K562 (cell line): Measurements from ENCODE around the gene C10orf105. TPM values are rescaled to one million over a fixed set of nuclear protein-coding genes. Genes with fewer than 3 reads are reported as not detected.

ENCODE experiments used
- CCNT2 ChIP-seq: IDR thresholded peaks from 2 replicates; pipeline ENCODE4 v1.6.1; 2011; ENCODE audit warnings: borderline replicate concordance, low read depth, mild to moderate bottlenecking, moderate library complexity, mixed read lengths, low read length; ENCODE audit not compliant: insufficient read length; ENCODE audit errors: extremely low read depth
- FOXK2 ChIP-seq, 2 experiments: fragments of 450-650 bp; IDR thresholded peaks in 1 of 2; conservative IDR thresholded peaks in 1 of 2; 2 replicates each; pipeline ENCODE4 v1.6.1; 2016; ENCODE audit warnings: low read depth in 2 of 2, mild to moderate bottlenecking in 1 of 2
- KAT7 ChIP-seq: sonication (generic); formaldehyde crosslinking; IDR thresholded peaks from 2 replicates; pipeline ENCODE4 v1.8.0; 2022; ENCODE audit warnings: missing genetic modification reagents, mild to moderate bottlenecking, borderline replicate concordance
- PRMT5 ChIP-seq: sonication (generic); formaldehyde crosslinking; IDR thresholded peaks from 2 replicates; pipeline ENCODE4 v1.5.0; 2020; ENCODE audit warnings: missing genetic modification reagents
- STAG1 ChIP-seq: sonication (generic); formaldehyde crosslinking; IDR thresholded peaks from 2 replicates; pipeline ENCODE4 v1.5.0; 2020; ENCODE audit warnings: missing genetic modification reagents, borderline replicate concordance
- TBP ChIP-seq: optimal IDR thresholded peaks from 2 replicates; pipeline ENCODE3; 2011; ENCODE audit warnings: low read depth, low read length, improper control_type of control experiment
- TOE1 ChIP-seq, 2 experiments: fragments of 450-650 bp in 1 of 2; sonication (generic) in 1 of 2; formaldehyde crosslinking in 1 of 2; IDR thresholded peaks; 2 replicates each; pipeline versions ENCODE4 v1.7.1 to v1.8.0; 2016 to 2022; ENCODE audit warnings: borderline replicate concordance in 2 of 2, mild to moderate bottlenecking in 2 of 2, antibody characterized with exemption in 1 of 2, inconsistent platforms in 1 of 2, low read depth in 1 of 2, missing genetic modification reagents in 1 of 2, moderate library complexity in 1 of 2
- ZBTB7A ChIP-seq: IDR thresholded peaks from 2 replicates; pipeline ENCODE4 v1.6.1; 2011; ENCODE audit warnings: low read depth, mild to moderate bottlenecking, low read length, moderate library complexity, borderline replicate concordance; ENCODE audit not compliant: control insufficient read depth
- ZNF124 ChIP-seq: sonication (generic); formaldehyde crosslinking; IDR thresholded peaks from 2 replicates; pipeline ENCODE4 v1.8.1; 2022; ENCODE audit warnings: missing genetic modification reagents
- ZNF165 ChIP-seq: fragments of 250-450 bp; sonication (Bioruptor Pico); IDR thresholded peaks from 2 replicates; pipeline ENCODE4 v1.4.0; 2020; ENCODE audit warnings: borderline replicate concordance
- ZNF212 ChIP-seq: fragments of 450-650 bp; formaldehyde crosslinking; IDR thresholded peaks from 2 replicates; pipeline ENCODE4 v1.4.0; 2020; ENCODE audit warnings: mild to moderate bottlenecking
- polyA plus RNA-seq, 8 experiments: library from polyadenylated mRNA; depleted of rRNA in 4 of 8; stranded (reverse) in 5 of 8; unstranded in 3 of 8; fragments of >200 nt; fragmentation: Nextera tagmentation in 2 of 8; fragmentation: Illumina TruSeq in 1 of 8; extraction: Ambion mirVana in 2 of 8; extraction: Trizol in 1 of 8; gene quantifications; 2 replicates each; pipeline versions ENCODE4 v1.2.1 to v1.2.3, GENCODE V29; 2011 to 2014; ENCODE audit warnings: inconsistent platforms in 1 of 8, missing spikeins in 1 of 8
- total RNA-seq, 7 experiments: library from RNA; depleted of rRNA in 6 of 7; stranded (reverse); fragments of >200 nt in 6 of 7; fragmentation: Illumina TruSeq in 2 of 7; extraction: Trizol in 2 of 7; gene quantifications; 2 replicates each; pipeline versions ENCODE4 v1.2.1 to v1.2.3, GENCODE V29; 2011 to 2021; ENCODE audit warnings: low replicate concordance in 1 of 7
- TF ChIP-seq, protein P1 (sequence below): fragments of 450-650 bp; IDR thresholded peaks from 2 replicates; pipeline ENCODE4 v1.6.1; 2016; ENCODE audit warnings: borderline replicate concordance
- TF ChIP-seq, protein P2 (sequence below): fragments of 450-650 bp; IDR thresholded peaks from 2 replicates; pipeline ENCODE4 v1.6.1; 2016; ENCODE audit warnings: low read depth, mild to moderate bottlenecking, moderate library complexity
- TF ChIP-seq, protein P3 (sequence below): fragments of 150-350 bp; IDR thresholded peaks from 2 replicates; pipeline ENCODE4 v1.6.1; 2014; ENCODE audit warnings: low read depth, mild to moderate bottlenecking, low read length, borderline replicate concordance
- TF ChIP-seq, protein P4 (sequence below): fragments of 450-650 bp; IDR thresholded peaks from 2 replicates; pipeline ENCODE4 v1.6.1; 2017; ENCODE audit warnings: antibody characterized with exemption
- TF ChIP-seq, protein P5 (sequence below): fragments of 250-450 bp; sonication (Bioruptor Pico); IDR thresholded peaks from 2 replicates; pipeline ENCODE4 v1.8.0; 2022; ENCODE audit warnings: moderate library complexity, mild to moderate bottlenecking, inconsistent platforms

Gene C10orf105
- total and polyA plus RNA-seq, 9 of the 15 experiments (the other 6 are each of a cell fraction or from before 2014, with no cell fraction given), result 0.03 to 0.25 (median 0.04) TPM; not detected in 3

DNA sequence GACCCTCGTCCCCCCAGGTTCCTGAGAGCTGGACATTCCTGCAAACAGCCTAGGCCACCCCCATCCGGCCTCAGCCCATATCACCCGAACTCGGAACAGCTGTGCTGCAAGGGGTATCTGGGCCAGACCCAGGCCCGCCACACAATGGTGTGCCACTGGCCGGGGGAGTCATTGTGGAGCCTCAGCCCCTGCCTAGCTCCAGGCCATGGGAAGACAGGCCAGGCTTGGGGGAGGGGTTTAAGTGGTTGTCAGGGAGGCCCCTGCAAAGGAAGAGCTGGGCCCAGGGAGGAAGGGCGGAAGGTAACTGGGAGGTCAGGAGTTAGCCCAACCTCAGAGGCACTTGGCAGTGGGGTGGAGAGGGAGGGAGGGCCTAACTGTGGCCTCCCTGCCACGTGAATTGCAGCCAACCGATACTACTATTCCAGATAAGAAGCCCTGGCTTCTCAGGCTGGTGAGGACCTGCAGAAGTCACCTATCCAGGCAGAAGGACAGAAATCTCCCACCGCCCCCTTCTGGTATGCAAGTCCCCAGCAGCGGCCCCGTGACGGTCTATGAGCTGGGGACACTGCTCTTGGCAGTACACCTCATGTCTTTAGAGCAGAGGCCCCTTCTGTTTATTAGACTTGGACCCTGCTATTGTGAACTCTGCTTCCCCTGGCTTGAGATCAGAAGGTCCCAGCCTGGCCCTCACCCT lies 26.9 kb upstream of the C10orf105 start (continued):
- no peak for TF ChIP-seq PRMT5 (CRISPR knock-in tag)
- TF ChIP-seq CCNT2, result no peak
- TF ChIP-seq, protein P1, sequence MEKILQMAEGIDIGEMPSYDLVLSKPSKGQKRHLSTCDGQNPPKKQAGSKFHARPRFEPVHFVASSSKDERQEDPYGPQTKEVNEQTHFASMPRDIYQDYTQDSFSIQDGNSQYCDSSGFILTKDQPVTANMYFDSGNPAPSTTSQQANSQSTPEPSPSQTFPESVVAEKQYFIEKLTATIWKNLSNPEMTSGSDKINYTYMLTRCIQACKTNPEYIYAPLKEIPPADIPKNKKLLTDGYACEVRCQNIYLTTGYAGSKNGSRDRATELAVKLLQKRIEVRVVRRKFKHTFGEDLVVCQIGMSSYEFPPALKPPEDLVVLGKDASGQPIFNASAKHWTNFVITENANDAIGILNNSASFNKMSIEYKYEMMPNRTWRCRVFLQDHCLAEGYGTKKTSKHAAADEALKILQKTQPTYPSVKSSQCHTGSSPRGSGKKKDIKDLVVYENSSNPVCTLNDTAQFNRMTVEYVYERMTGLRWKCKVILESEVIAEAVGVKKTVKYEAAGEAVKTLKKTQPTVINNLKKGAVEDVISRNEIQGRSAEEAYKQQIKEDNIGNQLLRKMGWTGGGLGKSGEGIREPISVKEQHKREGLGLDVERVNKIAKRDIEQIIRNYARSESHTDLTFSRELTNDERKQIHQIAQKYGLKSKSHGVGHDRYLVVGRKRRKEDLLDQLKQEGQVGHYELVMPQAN, result no peak
- peak; percentile 65; the same call in 1 of the 2 replicates for TF ChIP-seq ZBTB7A
- TF ChIP-seq ZNF124, result no peak
- TF ChIP-seq ZNF212, result no peak
- TF ChIP-seq ZNF165, result peak; percentile 45
- TF ChIP-seq FOXK2 (conservative IDR thresholded peaks at IDR 0.05 in 1 of 2, IDR thresholded peaks at IDR 0.05 in 1 of 2; ENCODE audit: low read depth in 2 of 2), result no peak; a peak in 1 of 4 replicates
- TF ChIP-seq, protein P2, sequence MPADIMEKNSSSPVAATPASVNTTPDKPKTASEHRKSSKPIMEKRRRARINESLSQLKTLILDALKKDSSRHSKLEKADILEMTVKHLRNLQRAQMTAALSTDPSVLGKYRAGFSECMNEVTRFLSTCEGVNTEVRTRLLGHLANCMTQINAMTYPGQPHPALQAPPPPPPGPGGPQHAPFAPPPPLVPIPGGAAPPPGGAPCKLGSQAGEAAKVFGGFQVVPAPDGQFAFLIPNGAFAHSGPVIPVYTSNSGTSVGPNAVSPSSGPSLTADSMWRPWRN, result peak; percentile 69
- TF ChIP-seq, protein P3, sequence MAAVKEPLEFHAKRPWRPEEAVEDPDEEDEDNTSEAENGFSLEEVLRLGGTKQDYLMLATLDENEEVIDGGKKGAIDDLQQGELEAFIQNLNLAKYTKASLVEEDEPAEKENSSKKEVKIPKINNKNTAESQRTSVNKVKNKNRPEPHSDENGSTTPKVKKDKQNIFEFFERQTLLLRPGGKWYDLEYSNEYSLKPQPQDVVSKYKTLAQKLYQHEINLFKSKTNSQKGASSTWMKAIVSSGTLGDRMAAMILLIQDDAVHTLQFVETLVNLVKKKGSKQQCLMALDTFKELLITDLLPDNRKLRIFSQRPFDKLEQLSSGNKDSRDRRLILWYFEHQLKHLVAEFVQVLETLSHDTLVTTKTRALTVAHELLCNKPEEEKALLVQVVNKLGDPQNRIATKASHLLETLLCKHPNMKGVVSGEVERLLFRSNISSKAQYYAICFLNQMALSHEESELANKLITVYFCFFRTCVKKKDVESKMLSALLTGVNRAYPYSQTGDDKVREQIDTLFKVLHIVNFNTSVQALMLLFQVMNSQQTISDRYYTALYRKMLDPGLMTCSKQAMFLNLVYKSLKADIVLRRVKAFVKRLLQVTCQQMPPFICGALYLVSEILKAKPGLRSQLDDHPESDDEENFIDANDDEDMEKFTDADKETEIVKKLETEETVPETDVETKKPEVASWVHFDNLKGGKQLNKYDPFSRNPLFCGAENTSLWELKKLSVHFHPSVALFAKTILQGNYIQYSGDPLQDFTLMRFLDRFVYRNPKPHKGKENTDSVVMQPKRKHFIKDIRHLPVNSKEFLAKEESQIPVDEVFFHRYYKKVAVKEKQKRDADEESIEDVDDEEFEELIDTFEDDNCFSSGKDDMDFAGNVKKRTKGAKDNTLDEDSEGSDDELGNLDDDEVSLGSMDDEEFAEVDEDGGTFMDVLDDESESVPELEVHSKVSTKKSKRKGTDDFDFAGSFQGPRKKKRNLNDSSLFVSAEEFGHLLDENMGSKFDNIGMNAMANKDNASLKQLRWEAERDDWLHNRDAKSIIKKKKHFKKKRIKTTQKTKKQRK, result no peak
- no peak for TF ChIP-seq STAG1 (CRISPR knock-in tag)
- TF ChIP-seq, protein P4, sequence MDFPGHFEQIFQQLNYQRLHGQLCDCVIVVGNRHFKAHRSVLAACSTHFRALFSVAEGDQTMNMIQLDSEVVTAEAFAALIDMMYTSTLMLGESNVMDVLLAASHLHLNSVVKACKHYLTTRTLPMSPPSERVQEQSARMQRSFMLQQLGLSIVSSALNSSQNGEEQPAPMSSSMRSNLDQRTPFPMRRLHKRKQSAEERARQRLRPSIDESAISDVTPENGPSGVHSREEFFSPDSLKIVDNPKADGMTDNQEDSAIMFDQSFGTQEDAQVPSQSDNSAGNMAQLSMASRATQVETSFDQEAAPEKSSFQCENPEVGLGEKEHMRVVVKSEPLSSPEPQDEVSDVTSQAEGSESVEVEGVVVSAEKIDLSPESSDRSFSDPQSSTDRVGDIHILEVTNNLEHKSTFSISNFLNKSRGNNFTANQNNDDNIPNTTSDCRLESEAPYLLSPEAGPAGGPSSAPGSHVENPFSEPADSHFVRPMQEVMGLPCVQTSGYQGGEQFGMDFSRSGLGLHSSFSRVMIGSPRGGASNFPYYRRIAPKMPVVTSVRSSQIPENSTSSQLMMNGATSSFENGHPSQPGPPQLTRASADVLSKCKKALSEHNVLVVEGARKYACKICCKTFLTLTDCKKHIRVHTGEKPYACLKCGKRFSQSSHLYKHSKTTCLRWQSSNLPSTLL, result no peak
- peak; percentile 46 for TF ChIP-seq TBP
- TF ChIP-seq, protein P5, sequence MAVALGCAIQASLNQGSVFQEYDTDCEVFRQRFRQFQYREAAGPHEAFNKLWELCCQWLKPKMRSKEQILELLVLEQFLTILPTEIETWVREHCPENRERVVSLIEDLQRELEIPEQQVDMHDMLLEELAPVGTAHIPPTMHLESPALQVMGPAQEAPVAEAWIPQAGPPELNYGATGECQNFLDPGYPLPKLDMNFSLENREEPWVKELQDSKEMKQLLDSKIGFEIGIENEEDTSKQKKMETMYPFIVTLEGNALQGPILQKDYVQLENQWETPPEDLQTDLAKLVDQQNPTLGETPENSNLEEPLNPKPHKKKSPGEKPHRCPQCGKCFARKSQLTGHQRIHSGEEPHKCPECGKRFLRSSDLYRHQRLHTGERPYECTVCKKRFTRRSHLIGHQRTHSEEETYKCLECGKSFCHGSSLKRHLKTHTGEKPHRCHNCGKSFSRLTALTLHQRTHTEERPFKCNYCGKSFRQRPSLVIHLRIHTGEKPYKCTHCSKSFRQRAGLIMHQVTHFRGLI (CRISPR knock-in tag), result no peak
- TF ChIP-seq TOE1 (IDR thresholded peaks at IDR 0.05; ENCODE audit: borderline replicate concordance), result peak; percentile 49; the same call in 1 of the 2 replicates
- no peak for TF ChIP-seq TOE1 (CRISPR knock-in tag; IDR thresholded peaks at IDR 0.05; ENCODE audit: borderline replicate concordance, low read depth)
- 0 out of 2 replicates have a peak, but pooled peaks have one; percentile 72 for TF ChIP-seq KAT7 (CRISPR knock-in tag)
